ENCODE results near the gene NCR2.

NCR2 gene

DNA sequence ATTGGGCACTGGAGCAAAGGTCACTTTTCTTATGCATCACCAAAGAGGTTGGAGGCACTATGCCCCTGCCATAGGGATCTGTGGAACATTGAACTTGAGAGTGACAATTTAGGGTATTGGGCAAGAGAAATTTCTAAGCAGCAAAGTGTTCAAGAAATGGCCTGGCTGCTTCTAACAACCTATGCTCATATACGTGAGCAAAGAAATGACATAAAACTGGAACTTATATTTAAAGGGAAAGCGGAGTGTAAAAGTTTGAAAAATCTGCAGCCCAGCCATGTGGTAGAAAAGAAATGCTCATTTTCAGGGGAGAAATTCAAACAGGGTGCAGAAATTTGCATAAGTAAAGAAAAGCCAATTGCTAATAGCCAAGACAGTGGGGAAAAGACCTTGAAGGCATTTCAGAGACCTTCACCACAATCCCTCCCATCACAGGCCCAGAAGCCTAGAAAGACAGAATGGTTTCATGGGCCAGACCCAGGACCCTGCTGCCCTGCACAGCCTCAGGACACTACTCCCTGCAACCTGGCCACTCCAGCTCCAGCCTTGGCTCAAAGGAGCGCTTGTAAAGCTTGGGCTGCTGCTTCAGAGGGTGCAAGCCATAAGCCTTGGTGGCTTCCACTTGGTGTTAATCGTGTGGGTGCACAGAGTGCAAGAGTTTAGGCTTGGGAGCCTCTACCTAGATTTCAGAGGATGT, 24.4 kb downstream of the NCR2 start:
- no peak for DNase-seq (ENCODE audit: low read depth)

DNA sequence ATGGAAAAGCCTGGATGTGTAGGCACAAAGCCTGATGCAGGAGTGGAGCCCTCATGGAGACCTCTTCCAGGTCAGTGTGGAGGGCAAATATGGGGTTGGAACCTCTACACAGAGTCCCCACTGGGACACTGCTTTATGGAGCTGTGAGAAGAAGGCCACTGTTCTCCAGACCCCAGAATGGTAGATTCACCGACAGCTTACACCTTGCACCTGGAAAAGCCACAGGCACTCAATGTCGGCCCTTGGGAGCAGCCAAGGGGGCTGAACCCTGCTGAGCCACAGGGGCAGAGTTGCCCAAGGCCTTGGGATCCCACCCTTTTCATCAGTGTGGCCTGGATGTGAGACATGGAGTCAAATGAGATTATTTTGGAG, 24.9 kb downstream of the NCR2 start:
- no peak for DNase-seq (ENCODE audit: low read depth)

DNA sequence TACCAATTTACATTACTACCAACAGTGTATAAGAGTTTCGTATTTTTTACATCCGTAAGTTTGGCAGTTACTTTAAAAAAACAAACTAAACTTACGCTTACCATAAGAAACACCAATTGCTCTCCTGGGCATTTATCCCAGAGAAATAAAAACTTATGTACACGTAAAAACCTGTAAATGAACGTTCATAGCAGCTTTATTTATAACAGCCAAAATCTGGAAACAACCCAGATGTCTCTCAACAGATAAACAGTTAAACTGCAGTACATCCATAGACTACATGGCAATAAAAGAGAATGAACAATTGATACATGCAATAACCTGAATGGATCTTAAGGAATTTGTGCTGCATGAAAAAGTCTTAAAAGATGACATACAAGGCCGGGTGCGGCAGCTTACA, 30.7 kb downstream of the NCR2 start:
- no peak for DNase-seq (ENCODE audit: low read depth)

DNA sequence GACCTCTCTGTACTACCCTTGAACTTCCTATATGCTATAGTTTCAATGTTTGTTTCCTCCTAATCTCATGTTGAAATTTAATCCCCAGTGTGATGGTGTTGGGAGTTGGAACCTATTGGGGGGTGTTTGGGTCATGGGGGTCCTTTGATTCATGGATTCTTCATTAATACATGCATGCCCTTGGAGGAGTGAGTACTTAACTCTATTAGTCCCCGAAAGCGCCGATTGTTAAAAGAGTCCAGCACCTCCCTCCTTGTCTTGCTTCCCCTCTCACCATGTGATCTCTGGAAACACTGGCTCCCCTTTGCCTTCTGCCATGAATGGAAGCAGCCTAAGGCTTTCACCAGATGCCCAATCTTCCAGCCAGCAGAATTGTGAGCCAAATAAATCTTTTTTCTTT, 31.7 kb downstream of the NCR2 start:
- no peak for DNase-seq (ENCODE audit: low read depth)

DNA sequence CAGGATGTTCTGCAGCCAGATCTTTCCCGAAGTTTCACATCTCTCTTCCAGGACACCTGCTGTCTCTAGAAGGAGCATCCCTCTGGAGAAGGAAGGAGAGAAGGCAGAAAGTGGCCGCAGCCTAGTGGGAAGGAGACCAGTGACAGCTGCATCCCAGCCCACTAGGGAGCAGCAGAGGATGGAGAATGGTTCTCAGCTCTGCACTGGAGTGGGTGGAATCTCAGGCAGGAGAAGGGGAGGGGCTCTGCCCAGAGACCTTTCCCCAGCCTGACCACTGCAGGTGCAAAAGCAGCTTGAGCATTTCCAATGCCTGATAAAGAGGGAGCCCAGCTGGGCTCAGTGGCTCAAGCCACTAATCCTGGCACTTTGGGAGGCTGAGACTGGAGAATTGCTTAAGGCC, 32.3 kb downstream of the NCR2 start:
- no peak for DNase-seq (ENCODE audit: low read depth)

DNA sequence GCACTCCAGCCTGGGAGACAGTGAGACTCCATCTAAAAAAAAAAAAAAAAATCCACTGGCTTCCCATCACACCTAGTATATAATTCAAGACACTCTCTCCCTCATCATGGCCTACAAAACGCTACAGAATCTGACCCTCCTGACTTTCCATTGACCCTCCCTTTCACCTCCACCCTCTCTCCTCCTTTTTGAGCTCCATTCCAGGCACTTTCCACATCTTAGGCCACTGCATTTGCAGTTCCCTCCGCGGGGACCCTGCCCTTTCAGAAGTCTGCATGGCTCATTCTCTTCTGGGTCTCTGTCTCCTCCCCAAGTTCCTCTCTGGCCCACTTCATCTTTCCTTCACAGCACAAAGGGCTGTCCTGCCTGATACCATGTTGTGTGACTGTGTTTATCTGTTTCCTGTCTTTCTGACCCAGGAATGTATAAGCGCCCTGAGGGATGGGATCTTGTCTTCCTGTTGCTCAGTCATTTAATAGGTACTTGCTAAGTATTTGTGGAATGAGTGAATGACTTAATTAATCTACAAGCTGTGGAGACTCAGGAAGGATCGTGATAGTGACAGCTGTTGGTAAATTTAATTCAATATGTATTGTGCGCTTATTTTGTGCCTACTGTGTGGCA, 35.2 kb downstream of the NCR2 start:
- no peak for DNase-seq (ENCODE audit: low read depth)

DNA sequence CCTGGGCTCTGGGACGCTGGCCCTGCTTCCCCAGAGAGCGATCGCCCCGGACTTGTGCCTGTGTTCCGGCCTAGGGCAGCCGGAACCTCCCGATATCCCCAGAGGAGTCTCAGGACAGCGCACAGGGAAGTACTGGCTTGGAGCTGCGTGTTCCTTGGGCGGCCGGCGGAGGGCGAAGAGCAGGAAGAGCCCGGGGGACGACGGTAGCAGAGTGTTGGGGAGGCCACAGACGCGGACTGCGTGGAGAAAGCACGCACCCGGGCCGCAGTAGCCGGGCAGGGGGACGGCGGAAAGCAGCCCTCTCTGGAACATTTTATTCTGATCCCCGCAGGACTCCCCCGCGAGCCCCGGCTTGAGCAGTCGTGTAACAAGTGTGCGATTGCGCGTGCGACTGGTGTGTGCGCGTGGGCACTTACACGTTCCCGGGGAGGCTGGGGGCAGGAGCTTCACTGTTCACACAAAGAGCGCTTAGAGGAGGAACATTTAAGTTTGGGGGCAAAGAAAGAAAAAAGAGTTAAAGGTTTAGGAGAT, 36.1 kb downstream of the NCR2 start:
- DNase-seq (ENCODE audit: low read depth): no peak

DNA sequence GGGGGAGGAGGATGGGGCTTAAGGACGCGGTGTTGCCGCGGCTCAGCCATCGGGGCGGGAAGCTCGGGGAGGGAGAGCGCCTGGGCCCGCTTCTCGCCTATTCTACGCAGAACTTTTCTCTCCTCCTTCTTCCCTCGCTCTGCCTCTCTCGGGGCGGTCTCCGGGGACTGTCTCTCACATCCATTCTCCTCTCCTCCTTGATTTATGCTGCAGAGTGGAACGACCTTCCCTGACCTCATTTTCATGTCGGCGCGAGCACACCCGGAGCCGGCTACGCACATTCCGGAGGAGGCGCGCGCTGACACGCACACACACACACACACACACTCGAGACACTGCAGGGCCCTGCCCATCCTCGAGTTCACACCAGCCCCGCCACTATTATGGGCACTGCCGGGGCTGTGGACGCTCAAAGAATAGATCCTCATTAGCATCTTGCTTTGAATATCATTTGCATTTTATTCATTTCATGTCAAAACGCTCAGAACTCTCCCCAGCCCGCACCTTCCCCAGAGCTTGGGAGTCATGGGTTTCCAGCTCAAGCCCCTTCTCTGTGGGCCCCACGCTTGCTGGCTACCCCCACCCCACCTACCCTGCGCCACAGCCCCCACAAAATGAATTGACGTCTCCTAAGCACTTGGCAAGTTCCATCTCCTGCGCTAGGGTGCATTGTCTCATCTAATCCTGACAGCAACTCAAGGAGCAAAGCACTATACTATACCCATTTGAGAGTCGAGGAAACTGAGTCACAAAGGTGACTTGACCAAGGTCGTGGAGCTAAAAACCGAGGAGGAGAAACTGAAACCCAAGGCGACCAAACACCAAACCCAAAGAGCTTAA, 36.8 kb downstream of the NCR2 start:
- DNase-seq (ENCODE audit: low read depth): no peak

DNA sequence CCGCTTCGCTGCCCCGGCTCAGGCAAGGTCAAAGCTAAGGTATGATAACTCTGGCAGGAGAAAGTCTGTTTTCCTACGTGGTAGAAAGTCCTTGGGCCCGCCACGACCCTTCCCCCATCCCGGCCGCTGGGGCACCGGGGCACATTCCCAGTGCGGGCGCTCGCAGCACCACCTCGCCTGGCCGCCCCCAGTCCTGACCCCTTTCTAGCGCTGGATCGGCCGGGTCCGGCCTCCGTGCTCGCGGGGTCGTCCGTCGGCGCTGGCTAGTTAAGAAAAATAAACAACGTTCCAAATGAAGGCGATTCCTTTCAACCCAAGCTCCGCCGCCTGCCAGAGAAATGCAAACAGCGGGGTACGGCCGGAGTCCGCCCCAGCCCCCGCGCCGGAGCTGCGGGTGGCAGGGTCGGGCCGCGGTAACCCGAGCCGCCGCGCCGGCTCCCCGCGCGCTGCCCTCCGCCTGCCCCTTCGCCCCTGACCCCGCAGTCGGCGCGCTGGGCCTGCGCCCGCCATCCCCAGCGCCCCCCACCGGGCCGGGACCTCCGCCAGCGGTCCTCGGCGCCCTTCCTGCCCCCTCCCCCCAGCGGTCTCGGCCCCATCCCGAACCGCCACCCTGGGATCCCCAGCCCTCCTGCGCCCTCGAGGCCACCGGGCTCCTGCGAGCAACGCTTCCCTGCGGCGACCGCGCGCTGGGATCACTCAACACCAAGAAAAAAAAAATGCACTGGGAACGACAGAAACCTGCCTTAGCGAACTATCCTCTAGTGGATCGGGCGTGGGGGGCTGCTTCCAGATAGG, 37.6 kb downstream of the NCR2 start:
- DNase-seq (ENCODE audit: low read depth): no peak

DNA sequence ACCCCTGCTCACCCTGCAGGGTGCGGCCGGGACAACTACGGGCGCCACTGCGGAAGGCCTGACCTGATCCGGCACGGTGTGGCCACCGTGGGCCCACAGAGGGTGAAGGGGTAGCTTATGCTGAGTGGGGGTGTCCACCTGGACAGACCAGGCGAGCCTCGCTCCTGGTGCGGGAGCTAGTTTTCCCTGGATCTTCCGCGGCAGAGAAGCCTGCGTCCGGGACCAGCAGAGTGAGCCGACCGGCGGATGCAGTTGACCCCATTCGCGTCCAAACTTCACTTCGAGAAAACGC, 38.2 kb downstream of the NCR2 start:
- no peak for DNase-seq (ENCODE audit: low read depth)

DNA sequence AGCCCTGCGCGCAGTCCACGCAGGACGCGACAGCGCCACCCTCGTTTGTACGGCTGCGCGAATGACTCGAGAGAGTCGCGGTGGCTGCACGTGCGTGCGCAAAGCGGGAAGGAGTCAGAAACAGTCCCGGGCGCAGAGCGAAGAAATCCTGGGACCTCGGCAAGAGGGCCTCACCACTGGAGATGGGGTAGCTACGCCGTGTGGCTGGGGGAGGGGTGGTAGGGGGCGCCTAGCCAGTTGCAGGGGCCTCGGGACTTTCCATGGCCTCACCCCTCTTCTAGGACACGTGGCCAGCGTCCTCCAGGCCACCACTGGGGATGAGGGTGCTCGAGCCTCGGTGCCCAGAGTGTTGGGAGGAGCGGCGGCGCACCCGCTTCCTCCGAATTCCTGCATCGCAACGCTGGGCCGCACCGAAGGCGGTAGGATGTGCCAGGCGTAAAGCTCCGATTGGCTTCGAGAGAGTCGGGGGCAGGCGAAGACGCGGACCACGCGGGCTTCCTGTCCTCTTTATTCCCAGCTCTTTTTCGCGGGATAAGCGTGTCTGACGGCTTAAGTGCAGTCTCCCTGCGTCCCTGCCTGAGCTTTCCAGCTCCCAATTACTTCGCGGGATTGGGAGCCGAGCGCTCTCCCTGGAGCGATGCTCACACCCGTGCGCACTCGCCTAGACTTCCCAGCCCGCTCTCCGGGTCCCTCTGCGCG, 38.7 kb downstream of the NCR2 start:
- DNase-seq (ENCODE audit: low read depth): no peak

DNA sequence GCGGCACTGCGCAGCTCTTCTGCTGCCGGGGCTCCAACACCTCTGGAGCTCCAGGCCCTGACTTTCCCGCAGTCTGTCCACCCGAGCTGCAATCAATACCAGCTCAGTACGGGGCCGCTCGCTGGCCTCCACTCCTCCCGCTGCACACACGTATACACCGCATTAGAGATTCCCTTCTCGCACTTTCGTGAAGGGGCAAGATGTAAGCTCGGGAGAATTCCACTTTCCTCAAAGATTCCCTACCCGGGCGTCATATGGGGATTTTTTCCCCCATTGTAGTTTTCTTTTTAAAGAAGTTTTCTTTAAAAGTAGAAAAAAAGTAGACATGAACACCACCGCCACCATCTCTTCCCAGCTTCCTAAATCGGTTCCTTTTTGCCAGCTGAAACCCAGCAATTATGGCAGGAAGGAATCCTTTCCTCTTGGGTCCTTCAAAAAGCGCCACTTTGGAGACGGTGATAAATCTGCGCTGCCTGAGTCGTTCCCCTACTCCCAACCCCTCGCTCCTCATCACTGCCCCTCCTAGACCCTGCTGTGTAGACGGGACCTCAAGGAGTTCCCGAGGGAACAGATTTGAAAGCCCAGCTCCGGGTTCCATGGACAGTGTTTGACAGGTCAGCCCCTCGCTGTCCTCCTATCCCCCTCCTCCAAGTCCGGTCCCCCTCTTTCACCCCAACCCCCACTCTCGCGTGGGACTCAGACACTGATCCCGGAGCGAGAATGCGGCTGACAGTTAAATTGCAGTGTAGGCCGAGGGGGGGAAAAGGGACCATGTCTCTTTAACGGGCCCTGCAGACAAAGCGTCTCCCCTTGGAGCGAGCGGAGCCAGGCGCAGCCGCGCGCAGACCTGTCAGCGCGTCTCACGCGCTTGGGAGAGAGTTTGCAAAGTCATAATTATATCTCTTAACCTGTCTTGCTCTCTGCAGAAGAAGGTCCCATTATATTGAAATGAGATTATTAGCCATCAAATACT, 39.5 kb downstream of the NCR2 start:
- DNase-seq (ENCODE audit: low read depth): no peak

DNA sequence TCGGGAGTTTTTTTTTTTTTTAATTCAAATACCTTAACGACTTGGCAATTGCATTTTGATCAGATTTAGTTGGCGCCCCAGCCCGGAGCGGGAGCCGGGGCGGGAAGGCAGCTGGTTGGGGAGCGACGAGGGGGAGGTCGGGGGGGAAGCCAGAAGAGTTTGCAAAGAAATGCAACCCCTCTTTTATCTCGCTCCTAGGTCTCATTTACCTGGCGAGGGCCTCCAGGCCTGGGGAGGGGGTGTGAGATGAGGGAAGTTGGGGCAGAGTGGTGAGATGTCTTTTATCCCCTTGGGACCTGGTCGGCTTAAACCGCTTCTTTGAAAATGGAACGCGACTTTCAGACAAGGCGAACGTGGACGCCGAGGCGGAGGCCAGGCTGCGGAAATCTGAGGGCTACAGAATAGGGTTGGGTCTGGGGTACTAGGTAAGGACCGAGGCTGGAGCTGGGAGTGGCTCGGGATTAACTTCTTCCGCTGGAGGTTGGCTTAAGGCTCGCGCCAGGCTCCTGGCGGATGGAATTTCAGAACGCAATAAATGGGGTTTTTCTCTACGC, 40.3 kb downstream of the NCR2 start:
- DNase-seq (ENCODE audit: low read depth): no peak

DNA sequence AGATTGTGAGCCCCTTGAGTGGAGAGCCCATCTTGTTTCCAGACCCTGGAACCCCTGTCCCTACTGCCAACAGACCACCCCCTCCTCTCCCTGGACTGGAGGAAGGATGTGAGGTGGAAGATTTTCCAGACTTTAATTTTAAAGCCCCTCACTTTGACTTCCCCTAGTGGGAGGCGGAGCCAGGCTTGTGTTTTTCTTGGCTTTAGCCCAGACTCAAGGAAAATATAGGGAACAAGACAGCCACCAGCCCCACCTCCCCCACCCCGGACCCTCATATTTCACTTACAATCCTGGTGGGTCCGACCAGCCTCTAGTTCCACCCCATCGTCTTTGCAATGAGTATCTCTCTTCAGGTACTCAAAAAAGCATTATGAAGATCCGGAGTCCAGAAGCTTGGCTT, 40.8 kb downstream of the NCR2 start:
- no peak for DNase-seq (ENCODE audit: low read depth)

DNA sequence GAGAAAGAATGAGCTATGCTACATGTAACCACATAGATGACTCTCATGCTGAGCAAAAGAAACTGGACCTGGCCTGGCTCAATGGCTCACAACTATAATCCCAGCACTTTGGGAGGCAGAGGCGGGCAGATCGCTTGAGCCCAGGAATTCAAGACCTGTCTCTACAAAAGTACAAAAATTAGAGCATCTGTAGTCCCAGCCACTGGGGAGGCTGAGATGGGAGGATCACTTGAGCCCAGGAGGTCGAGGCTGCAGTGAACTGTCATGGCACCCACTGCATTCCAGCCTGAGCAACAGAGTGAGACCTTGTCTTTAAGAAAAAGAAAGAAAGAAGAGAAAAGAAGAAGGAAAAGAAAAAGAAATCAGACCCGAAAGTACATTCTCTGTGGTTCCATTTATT, 41.7 kb downstream of the NCR2 start:
- no peak for DNase-seq (ENCODE audit: low read depth)

DNA sequence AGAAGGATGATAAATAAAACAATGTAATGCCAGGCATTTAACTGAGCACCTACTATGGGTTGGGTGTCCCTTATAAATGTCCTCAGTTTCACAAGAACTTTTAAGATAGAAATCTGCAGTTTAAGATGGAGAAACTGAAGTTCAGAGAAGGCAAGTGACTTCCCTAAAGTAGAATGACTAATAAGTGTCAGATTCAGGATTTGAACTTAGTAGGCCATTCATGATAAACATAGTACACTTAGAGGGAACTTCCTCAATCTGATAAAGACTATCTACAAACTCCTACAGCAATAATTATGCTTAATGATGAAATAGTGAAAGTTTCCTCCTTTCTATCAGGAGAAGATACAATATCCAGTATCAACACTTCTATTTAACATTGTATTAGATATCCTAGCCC, 43.9 kb downstream of the NCR2 start:
- no peak for DNase-seq (ENCODE audit: low read depth)

DNA sequence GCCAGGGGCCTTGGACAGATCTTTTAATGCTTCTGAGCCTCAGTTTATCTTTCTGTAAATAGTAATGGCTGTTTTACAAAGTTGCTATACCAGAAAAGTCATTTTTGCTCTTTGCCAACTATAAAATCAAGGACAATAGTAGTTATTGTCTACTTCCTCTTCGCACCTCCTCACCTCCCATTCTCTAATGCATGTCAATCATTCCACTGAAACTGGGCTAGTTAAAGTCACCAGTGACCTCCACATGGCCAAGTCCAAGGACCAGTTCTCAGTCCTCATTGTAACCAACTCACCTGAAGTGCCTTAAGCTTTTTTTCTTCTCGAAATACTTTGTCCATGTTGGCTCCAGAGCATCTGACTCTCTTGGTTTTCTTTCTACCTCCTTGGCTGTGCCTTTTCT, 51.2 kb downstream of the NCR2 start:
- DNase-seq (ENCODE audit: low read depth): no peak

DNA sequence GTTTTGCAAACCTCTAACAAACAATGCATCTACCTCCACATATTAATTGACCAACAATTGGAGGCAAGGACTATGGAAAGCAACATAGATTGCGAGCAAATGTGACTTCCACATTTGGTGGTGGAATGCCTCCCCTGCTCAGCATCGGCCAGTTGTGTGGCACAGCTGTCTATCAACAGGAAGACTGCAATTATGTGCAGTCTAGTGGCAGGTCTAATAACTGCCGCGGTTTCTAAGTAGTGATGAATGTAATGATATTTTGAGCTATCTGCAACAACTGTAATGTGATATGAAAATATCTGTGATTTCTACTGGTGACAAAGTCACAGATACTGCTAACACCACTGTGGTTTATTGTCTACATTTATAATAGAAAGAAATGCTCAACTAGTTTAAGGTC, 56.8 kb downstream of the NCR2 start:
- no peak for DNase-seq (ENCODE audit: low read depth)

DNA sequence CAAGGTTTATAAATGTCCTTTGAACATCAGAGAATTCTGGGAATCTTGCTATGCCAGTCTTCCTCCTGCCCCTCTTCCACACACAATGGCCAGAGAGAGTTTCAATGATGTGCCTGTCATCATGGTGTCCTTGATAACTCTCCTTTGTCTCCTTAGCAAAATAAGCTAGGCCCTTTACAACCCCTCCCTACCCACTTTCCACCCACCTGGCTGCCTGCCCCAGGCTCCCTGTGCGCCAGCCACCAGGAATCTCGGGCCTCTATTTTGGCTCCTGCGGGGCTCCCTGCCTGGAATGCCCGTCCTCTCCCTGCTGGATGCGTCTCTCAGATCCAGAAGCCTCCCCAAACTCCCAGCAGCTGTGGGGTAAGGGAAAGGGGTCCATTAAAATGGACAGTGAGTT, 60.9 kb downstream of the NCR2 start:
- no peak for DNase-seq (ENCODE audit: low read depth)

DNA sequence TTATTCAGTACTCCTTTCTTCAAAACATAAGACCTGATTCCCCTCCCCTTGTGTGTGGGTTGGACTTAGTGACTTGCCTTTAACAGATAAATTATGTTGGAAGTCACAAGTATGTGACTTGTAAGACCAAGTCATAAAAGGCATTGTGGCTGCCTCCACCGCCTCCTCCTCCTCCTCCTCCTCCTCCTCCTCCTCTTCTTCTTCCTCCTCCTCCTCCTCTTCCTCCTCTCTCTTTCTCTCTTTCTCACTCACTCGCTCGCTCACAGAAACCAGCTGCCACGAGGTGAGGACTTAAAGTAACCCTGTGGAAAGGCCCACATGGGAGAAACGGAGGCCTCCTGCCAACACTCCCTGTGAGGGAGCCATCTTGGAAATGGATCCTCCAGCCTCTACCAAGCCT, 64.0 kb downstream of the NCR2 start:
- DNase-seq (ENCODE audit: low read depth): no peak
